ENCODE data around the gene PADI2.
"Not testable (repeated sequence)": the region's sequence is repeated elsewhere in the genome, so short reads cannot be mapped to it uniquely, and the experiment has no call there.

The PADI2 gene

DNA sequence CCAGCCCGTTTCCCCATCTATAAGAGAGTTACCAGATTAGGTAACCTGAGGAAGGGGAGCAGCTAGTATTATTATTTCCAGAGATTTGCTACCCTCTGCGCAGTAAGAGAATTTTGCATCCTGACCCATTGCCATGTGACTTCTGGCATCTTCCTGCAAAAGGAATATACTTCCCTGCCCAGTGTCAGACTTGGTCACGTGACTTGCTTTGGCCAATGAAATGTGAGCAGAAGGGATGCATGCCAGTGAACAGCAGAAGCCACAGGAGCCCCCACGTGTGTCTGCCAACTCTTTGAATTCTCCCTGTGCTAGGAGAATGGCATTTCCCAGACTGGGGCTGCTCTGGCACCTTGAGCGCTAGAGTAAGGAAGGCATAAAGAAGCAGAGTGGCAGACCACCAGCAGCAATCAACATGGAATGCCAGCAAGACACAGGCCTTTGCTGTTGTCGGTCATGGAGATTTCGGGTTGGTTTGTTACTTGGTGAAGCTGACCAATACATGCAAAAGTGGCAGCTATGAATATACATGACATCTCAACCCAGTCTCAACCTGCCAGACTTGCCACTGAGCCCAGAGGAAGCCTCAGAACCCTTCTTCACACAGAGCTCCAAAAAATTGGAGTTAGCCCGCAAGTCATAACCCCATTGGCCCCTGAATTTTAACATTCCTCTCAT is 39.0 kb downstream of the PADI2 start:
- FAIRE-seq = no peak

DNA sequence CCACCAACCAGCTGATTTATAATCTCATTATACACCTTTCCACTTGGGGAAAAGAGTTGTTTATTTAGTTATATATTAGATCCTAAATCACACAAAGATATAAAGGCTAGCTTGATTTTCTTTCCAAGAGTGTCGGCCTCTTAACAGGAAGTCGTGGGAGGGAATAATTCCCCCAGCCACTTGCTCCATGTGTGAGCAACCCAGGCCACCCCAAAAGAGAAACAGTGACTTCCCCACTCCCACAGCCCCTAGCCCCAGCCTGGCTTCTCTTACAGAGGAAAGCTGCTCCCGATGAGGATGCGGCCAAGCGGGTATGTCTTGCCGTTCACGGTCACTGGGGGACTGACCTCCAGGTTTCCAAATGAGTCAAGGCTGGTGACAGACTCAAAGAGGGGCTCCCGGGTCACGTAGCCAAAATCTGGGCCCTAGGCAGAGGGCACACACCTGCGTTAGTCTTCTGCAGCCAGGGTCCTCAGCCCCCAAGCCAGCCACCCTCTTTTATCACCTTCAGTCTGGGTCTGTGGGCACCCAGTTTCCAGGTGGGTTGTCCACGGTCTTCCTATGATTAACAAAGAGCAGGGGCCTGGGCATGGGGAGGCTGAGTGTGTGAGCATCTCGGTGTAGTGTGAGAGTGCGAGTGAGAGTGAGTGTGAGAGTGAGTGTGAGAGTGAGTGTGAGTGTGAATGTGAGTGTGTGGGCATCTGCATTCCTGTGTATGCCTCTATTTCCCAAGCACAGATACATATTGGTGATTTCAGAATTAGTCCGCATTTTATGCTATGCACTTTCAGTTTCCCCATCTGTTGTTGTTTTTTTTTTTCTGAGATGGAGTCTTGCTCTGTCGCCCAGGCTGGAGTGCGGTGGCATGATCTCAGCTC is 40.0 kb downstream of the PADI2 start:
- no peak for FAIRE-seq

DNA sequence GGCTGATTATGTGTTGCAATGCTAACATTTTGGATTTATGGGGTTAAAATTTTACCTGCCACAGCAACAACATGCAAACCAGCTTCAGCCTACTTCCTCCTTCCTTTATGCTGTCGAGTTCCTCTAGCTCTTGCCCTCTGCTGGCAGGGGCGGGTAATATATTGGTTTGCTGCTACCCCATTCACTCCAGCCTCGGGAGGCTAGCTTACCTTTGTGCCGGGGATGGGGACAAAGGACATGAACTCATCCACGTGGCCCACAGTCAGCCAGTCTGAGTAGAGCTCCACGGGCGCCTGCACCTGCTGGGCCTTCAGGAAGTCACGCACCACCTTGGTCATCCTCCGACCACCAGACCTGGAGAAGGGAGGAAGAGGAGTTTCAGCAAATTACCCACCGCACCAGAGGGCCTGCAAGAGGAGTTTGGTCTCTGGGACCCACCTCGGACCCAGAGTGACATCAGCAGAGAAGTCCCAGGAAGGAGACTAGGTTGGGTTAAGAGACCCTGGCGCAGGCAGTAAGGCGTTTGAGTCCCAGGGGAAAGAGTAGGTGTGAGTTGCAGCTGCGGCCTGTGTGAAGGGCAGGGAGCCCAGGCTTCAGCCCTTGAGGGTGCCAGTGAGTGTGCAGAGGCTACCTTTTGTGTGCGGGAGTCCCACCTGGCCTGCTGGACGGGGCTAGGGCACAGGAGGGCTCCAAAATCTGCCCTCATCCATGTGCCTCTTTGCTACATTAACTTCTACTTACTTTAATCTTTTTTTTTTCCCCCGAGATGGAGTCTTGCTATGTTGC is 43.6 kb downstream of the PADI2 start:
- FAIRE-seq = peak; percentile 90

DNA sequence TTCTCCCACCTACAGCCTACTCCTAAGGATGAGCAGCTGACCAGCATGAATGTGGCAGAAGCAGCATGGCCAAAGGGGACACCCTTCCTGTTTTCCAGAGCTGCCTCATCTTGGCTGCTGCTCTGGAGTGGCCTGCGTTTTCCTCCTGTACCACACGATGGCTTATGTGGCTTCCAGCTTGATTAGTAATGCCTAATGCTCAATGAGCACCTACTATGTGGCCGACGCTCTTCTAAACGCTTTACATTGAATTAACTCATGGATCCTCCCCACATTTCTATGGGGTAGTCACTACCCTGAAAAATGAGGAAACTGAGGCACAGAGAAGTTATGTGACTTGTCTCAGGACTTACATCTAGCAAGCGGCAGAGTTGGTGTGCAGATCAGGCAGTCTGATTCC is 47.5 kb downstream of the PADI2 start:
- FAIRE-seq = no peak

DNA sequence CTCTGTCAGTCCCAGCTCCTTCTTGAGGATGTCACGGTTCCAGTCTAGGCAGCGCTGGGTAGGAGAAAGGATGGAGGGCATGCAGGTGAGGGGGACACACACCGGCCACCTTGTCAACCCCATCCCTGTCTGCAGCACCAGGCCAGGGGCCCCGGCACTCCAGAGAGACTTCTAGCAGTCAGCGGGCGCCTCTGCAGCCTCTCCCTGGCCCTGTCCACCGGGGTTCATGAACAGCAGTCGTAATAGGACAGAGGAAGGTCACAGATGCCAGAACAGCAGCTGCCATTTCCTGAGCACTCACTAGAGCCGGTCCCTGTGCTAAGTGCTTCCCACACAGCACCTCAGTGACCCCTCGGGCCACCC is 49.1 kb downstream of the PADI2 start:
- no peak for FAIRE-seq

DNA sequence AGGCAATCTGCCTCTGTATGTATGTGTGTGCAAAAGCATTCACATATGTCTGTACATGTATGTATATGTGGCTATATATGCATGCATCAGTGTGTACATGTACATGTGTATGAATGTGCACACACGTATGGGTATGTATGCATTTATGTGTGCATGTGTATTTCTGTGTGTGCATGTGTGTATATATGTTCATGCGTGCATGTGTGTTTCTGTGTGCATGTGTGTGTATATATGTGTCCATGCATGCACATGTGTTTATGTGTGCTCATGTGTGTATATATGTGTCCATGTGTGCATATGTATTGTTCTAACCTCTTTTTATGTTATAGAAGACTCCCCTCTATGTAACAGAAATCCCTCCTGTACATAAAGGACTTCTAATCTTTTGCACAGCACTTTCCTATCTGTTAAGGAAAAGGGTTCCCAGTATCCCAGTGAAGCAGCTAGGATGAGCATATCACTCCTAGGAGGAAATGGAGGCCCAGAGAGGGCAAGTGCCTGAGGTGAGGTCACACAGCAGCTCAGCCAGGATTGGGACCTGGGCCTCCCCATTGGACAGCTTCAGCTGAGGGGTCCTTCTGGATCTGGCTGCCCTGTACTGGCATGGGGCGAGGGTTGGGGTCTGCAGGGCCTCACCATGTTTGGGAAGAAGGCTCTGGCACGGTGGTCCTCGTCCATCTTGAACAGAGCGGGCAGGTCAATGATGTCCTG is 49.6 kb downstream of the PADI2 start:
- FAIRE-seq = no peak

DNA sequence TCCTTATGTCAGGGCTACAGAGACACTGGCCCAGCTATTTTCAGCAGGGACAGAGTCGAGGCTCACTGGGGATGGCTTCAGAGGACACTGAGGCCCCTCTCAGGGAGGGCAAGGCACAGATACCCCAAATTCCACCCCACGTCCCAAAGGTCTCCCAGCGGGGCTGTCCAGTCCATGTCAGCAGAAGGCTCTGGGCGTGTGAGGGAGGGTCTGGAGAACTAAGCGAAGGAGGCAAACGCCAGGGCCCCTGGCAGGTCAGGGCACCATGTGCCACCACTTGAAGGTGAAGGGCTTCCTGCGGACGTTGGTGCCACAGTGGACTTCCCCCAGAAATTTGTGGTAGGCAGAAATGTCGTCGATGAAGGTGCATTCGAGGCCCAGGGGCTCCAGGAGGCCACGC is 50.5 kb downstream of the PADI2 start:
- FAIRE-seq = no peak

DNA sequence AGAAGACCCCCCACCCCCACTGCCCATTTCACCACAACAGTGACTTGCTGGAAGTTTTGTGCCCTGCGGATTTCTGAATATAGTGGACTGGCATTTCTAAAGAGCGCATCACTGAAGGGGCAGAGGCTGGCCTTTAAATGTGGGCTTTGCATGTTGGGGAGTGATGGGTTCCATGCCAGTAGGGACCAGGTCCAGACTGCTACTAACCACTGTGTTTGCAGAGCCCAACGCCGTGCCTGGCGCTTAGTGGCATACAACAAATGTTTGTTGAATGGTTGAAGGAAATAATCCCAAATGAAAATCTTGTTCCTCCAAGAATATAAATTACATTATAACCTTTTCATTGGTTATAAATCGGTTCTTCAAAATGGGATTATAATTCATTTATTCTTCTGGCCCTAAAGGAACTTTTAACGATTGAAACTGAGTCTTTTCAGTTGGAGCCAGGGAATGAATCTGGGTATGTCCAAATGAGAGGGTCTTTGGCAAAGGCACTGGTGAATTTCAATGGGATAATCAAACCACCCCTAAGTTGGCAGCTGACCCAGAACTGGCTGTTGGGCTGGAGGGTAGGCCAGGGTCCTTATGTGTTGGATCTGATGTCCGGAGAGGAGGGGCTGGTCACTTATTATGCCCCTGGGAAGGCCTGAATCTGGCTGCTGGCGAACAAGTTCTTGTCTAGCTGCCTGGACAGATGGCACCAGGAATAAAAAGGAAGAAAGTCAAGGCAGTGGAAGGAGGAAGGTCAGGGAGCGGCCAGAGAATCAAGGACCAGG is 51.6 kb downstream of the PADI2 start:
- FAIRE-seq = no peak

DNA sequence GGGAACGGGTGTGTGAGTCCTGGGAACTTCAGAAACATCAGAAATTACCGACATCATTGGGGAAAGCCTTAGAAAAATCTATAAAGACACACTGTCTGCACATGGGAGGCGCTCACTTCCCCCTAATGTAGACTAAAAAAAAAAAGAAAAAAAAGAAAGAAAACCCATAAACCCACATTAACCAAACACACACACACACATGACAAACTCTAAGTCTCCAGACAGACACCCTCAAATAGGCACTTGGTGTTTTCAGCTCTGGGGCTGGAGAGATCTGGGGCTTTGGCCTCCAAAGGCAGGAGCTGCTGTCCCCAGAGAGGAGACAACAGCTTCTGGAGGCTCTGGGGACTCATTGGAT is 52.2 kb downstream of the PADI2 start:
- FAIRE-seq = no peak

DNA sequence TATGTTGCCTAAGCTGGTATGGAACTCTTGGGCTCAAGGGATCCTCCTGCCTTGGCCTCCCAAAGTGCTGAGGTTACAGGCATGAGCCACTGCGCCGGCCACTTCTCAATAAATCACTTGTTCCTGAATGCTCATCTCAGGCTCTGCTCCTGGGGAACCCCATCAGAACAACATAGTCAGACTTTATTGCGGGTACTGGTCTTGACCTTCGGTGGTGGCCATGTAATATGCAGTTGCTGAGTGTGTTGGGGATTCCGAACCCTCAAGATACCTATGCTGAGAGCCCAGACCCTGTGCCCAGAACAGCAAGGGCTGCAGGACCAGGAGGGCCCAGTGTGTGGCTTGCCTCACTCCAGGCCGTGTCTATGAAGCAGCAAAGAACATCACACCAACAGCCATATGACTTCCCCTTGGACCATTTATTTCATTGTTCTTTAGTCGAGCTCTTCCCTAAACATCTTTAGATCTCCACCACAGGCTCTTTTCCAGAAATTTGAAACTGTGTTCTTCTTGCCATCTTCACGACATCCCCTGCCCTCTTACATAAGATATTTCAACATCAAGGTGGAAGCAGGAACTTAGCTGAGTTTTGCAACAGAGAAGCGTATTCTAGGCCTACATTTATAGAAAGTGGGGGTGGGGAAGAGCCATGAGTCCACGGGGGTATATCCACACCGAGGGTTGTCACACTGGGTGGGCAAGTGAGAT is 52.7 kb downstream of the PADI2 start:
- FAIRE-seq = no peak

DNA sequence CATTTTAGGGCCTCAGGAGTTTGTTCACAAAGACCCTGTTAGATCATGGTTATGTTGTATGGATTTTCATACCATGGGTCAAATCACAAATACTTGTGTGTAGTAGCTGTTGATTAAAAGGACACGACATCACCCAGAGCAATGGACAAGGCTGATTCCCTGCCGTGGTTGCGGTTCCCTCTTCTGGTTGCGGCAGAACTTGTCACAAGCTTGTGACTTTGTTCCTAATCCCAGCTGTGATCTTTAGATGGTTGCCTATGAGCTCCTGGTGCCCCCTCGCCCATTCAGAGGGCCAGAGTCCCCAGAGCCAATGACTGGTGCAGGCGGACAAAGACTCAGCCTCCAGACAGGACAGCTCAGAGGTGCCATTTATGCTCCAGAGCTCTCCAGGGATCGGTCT is 53.6 kb downstream of the PADI2 start:
- no peak for FAIRE-seq

DNA sequence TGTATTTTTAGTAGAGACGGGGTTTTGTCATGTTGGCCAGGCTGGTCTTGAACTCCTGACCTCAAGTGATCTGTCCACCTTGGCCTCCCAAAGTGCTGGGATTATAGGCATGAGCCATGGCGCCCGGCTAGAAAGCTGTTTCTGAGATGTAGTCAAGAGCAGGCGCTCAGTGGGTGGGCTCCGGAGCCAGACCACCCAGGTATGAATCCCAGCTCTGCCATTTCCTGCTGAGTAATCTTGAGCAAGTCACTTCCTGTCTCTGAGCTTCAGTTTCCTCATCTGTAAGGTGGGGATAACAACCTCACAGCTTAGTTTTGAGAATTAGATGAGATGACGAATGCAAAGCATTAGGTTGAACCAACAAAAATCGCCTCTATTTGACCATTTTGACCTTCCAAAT is 56.5 kb downstream of the PADI2 start:
- FAIRE-seq = not testable (repeated sequence)

DNA sequence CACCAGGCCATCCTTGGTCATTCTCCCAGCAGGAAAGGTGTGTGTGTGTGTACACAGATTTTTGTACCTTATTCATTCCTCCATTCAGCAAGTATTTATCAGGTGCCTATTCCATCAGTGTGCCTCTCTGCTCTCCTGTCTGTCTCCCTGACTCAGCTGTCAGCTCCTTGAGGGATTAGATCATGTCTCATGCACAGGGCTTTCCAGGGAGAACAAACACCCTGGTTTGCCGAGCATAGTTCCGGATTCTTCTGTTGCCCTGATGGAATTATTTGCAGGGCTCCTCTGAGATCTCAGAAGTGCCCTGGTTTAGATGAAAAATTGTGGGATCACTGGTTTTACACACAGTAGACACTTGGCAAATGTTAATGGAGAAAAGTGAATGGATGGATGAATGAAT is 57.4 kb downstream of the PADI2 start:
- no peak for FAIRE-seq

DNA sequence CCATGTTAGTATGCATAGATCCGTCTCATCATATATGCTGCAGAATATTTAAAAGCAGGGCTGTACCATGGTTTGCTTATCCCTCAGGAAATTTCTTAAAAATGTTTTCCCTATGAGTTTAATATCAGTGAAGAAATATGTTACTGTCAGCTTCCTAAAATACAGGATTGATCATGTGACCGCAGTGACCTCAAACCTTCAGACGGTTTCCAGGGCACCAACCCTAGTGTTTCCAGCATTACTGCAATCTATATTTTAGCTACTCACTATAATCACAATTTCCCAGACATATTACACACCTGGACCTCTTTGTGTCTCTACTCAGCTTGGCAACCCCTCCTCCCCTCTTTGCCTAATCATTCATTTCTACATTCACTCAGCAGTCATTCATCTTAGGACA is 57.8 kb downstream of the PADI2 start:
- FAIRE-seq = no peak

DNA sequence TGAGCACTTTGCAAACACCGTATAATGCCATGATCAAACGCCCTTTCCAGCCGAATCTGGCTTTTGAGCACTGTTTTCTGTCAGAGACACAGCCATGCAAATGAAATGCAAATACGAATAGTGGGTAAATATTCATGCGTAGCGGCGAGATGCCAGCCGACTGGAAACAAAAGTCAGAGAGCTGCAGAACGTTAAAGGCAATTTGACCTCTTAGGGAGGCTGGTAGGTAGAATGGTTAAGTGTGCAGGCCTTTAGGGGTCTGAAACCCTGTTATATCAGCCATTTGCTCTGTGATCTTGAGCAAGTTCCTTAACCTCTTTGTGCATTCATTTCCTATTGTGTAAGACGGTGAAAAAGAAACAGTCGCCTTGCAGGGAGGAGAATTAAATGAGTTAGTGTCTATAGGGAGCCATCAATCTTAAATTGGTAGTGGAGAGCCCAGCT is 58.9 kb downstream of the PADI2 start:
- no peak for FAIRE-seq

DNA sequence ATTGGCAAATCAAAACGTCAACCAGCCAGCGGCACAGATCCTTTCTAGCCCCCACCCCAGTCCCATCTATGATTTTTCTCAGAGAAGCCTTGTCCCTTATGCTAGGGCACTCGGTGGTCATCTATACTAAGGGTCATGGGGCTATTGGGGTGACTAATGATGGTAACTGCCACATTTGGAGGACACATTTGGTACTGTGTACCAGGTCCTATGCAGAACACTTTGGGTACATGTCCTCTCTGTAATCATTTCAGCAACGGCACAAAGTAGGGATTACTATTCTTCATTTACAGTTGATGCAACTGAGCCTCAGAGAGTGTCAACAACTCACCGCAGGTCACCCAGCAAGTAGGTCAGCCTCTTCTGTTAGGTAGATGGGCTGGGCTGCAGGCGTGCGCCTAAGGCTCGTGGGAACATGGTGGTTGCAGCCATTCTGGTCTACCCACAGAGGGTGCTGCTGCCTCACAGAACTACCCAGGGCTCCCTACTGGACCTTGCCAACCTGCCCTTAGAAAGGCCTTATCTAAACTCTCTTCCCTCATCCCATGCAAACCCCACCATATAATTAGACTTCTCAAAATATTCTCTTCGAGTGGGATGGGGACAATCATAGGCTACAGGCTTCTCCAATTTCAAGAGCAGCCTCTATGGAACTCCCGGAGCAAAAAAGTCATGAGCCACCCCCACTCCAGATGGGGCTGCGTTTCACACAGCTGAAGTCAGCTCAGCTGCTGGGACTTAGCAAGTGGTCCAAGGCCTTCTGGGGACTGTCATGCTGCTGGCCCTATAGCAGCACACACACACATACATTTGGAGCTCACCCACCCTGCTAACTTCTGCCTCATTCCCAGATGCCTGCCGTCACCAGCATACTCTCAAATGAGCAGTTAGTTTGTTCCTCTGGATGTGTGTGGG is 59.6 kb downstream of the PADI2 start:
- peak; percentile 27 for FAIRE-seq

DNA sequence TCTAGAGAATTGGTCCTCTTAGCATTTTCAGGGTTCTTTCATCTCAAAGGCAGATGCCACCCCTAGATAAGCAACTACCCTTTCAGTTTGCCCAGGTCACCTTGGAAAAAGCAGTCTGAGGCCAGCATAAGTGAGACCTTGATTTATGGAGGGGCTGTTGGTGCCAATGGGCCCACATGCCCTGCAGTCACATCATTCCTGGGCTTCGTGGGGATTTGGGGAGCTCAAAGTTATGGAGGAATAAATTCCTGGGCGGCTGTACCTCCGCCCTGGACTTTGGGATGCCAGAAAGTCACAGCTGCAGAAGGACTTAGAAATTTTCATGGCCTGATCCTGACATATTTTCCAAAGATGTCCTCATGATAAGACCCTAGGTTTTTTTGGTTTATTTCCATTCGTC is 62.7 kb downstream of the PADI2 start:
- FAIRE-seq = no peak

DNA sequence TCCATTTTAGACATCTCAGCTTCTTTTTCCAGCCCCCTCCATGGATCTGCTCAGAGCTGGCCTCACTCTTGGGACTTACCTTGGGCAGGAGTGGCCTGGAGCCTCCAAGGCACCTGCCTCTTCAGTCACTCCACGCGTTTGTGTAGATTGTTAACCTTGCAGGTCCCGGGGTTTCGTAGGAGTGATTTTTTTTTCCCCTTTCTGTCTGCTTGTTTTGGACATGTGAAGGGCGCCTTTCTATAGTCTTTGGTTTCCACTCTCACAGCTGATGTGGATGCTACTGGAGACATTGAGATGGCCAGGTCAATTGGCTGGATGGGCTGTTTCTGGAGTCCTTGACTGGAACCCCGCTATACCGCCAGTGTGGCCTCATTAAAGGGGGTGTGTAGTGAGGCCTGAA is 63.5 kb downstream of the PADI2 start:
- no peak for FAIRE-seq

DNA sequence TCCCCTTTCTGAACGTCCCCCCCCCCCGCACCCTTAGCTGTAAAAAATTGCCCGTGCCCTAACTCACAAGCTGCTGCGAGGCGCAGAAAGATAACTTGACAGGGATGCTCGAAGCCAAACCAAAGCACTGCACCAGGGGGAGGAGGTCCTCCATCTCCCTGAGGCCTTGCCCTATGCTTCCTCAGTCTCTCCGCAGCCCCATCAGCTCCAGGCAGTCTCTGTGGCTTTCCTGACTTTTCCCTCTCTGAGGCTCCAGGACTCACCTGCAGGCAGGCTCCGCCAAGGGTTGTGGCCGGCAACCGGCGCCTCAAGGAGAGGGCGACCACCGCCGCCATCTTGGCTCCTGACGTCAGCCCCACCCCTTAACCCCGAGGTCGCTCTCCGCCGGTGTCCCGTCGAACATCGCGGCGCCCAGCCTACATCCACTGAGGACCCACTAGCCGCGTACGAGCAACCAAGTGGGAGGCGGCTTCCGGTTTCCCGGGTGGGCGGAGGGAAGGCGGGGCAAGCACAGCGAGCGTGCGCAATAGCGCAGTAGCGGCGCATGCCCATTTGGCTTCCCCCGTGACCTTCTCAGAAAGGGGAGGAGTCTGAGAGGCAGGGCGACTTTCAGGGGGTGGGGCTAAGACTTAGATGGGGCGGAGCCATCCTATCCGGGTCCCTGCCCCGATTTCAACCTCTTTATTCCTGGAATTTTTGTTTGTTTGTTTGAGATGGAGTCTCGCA is 65.4 kb downstream of the PADI2 start, which contains the start of gene SDHB:
SDHB (minus strand) TSS at position 348 of the 726 bp plus-strand sequence; CDS start at position 335, 13 bp downstream.
- FAIRE-seq = peak; percentile 99
